HG03342 (cell line): ENCODE results near the gene RRAS2.
A peak's percentile ranks its signal among the peaks of the same experiment; 100 is the strongest.

Source experiments
- ATAC-seq: cut with Tn5 transposase; IDR thresholded peaks from one replicate; pipeline ENCODE4 v1.9.1; 2021; ENCODE audit warnings: mild to moderate bottlenecking, moderate library complexity; ENCODE audit not compliant: unreplicated experiment

RRAS2 gene

DNA sequence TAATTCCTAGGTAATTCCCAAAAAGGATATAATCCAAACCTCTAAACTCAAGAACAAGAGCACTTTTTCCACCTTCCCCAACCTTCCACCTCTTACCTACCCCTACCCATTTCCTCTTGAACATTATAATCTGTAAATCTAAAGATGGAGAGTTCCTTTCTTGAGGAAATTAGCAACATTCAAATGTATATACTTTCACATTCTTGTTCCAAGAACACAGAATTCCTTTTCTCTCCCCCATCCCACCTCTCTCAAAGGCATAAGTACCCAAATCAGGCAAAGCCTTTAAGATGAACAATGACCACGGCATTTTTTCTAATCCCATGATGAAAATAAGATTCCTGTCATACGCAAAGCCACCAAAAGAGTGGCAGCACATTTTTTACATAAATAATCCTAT, 18.3 kb downstream of the RRAS2 start:
- ATAC-seq, result no peak

GRCh38 chr11:14339356-14339755, 19.6 kb downstream of the RRAS2 start:
- ATAC-seq, result no peak

DNA sequence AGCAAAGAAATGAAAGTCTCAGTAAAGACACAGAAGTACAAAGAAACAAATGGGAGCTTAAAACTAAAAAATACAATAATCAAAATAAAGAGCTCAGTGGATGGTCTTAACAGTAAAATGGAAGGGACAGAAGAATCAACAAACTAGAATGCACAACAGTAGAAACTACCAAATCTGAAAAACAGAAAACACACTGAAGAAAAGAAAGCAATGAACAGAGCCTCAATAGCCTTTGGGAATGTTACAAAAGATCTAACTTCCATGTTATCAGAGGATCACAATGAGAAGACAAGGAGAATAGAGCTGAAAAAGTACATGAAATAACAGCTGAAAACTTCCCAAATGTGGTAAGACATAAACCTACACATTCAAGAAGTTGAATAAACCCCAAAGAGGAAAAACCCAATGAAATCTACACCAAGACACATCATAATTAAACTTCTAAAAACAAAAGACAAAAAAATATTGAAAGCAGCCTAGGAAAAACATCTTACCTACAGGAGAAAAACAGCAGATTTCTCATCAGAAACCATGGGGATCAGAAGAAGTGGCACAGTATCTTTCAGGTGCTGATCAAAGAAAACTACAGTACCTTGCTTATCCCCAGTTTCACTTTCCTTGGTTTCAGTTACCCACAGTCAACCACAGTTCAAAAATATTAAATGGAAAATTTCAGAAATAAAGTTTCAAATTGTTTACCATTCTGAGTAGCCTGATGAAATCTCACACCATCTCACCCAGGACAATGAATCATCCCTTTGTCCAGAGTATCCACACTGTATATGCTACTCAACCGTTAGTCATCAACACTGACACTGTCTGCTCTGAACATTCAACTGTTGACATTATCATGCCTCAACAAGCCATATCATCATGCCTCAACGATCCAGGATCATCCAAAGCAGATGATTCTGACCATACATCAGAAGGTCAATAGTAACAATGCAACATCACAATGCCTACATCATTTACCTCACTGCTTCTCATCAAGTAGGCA, 22.2 kb downstream of the RRAS2 start:
- ATAC-seq, result no peak

GRCh38 chr11:14335712-14336111, 23.3 kb downstream of the RRAS2 start:
- ATAC-seq, result no peak

DNA sequence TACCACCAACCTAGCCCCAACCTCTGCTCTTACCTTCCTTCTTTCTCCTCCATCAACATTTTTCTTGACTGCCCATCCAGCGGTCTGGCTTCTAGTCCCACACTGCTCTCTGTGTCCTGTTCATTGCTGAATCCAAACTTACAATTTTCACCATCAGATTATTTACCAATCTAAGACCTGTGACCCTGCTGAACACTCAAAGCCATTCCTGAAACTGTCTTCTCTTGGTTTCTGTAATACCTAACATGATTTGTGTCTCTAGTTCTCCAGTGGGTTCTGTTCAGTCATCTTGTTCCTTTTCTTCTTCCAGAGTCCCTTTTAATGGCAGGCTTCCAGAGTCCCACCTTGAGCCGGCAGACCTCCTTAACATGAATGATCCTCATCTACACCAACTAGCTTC, 24.1 kb downstream of the RRAS2 start:
- ATAC-seq, result no peak

DNA sequence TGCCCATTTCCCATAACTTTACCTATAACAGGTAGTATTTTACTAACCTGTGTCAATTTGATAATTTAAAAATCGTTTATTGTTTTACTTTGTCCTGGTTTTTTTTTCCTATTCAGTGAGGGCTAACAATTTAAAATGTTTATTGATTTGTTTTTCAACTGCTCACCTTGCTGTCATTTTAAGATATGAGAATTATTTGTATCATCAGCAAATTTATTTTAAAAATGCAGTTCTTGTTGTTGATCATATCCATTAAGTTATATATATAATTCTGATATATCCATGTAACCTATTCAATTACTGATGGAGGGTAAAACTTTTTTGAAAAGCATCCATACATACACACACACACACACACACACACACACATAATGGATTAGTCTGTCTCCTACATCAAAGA, 24.8 kb downstream of the RRAS2 start:
- no peak for ATAC-seq

DNA sequence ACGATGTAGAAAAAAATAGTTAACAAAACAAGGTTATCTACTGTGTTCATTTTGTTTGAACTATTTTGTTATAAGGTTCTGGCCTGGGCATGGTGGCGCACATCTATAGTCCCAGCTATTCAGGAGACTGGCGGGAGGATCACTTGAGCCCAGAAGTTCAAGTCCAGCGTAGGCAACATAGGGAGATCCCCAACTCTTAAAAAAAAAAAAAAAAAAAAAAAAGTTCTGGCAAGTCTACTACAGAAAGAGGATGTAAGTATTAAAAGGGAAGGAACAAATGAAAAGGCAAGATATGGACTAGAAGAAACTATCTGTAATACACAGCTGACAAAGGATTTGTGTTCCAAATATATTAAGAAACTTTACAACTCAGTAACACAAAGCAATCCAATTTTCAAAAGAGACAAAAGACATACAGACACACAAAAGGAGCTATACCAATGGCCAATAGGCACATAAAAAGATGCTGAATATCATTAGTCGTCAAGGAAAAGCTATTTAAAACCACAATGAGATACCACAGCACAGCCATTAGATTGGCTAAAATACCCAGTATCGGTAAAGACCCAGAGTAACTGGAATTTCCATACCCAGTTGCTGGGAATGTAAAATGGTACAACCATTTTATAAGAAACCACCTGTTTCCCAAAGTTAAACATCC, 27.4 kb downstream of the RRAS2 start:
- peak; percentile 47 for ATAC-seq

GRCh38 chr11:14330881-14331280, 28.1 kb downstream of the RRAS2 start:
- ATAC-seq, result no peak

GRCh38 chr11:14329702-14330101, 29.3 kb downstream of the RRAS2 start:
- no peak for ATAC-seq

DNA sequence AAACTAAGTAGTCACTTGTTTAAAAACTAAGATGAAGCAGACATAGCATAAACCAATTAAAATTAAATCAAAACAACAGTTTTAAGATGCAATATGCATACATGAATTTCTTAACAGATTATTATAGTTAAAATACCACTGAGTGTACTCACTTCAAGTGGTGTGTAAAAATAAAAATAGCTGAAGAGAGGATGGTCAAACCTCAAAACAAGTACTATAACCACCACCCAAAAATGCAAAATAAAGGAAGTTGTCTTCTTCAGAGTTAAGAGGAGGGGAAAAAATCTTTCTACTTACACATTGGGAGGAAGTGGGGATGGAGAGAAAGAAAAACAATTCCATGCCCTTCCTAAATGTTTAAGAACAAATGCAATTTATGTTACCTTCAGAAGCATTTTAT, 31.9 kb downstream of the RRAS2 start:
- no peak for ATAC-seq

GRCh38 chr11:14323118-14323676, 35.8 kb downstream of the RRAS2 start:
- ATAC-seq, result no peak

- no peak for ATAC-seq
Observed at GRCh38 chr11:14322510-14322909, 36.5 kb downstream of the RRAS2 start.

DNA sequence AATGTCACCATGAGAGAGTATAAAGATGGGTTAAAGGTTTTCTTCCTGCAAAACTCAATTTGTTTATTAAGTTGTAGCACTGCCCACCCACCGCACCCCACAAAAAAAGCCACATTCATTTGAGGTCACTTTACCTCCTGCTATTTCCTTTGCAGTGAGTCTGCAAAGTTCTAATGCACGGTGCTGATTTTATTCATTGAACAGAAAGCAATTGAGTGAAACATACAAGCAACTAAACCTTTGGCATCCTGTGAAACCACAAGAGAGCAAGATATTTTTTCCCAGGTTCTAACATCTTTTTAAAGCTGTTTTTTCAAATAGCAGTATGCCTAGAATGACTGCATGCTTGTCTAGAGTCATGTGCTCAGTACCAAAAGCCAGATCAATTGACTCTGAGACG, 39.0 kb downstream of the RRAS2 start:
- no peak for ATAC-seq

DNA sequence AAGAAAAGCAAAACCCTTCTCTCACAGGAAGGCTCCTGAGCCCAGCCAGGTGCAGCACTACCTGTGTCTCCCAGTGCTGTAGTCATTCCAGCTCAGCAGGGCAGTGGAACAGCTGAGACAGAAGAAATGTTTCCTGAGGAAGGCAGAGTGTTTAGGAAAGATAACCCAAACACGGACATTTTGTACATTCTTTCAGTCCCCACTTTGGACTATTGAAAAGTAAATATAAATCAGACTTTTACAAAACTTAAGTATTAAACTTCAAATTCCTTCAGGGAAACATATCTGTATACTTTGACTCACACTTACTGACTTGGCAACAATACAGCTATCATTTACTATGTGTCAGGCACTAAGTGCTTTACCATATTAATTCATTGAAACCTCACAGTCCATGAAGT, 40.4 kb downstream of the RRAS2 start:
- ATAC-seq, result no peak

DNA sequence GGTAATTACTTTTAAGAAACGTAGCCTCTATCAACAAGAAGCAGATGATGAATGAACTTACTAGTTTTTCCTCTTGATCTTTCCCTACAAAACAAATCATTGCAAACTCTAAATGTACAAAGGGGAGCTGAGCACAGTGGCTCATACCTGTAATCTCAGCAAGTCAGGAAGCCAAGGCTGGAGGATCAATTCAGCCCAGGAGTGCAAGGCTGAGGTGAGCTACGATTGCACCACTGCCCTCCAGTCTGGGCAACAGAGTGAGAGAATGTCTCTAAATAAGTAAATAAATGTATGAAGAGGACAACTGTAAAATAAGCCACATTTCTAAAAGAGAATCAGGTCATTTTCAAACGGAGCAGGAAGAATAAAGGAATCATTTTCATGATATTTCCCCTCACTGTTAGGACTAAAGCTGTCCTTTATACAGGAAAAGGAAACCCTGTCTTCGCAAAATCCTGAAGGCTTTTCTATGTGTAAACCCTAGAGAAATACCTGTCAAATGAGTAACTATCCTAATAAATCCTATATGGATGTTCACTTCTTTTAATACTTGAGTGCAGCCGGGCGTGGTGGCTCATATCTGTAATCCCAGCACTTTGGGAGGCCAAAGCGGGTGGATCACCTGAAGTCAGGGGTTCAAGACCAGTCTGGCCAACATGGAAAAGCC, 41.2 kb downstream of the RRAS2 start:
- no peak for ATAC-seq

GRCh38 chr11:14315130-14315529, 43.9 kb downstream of the RRAS2 start:
- ATAC-seq, result no peak

DNA sequence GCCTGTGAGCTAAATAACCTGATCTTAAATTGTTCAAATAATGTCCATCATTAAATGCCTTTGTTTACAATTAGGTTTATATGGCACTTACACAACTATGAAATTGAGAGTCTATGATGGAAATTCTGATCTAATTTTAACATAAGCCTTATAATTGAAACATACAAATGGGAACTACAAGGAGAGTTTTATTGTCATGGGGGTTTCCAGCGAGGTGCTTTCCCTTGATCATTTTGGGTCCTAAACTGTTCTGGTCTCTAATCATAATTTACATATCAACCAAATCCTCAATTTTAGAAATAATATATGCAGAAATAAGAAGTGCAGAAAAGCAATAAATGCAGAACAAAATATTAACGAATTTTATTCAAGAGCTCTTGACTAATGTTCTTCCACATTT, 44.9 kb downstream of the RRAS2 start:
- ATAC-seq, result no peak

DNA sequence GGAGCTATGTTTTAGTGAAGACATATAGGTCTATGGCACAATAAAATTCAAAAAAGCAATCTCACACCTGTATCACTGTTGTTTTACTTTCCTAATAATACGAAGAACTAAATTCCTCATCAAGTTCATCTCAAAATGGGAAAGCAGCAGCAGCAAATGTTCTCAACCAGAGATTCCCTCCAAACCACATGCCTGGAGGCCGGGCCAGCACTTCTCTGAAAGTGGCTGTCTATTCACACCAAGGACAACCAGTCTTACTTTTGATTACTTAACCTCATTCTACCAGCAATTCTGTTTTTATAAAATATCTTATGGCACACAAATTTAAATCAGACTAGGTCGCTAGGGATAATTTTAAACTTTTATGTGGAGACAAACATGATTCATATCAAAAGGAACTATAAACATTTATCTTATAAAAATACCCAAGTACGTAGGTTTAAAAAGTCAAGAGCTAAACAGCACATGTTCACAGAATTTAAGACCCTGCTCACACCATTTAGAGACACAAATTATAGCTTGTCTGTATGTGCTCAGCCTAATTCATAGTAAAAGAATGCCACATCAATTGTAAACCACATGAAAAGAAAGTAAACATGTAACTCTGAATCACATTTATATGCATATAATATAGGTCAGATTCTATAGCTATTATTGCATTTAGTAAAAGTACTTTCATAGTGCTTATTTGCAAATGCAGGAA, 46.1 kb downstream of the RRAS2 start:
- no peak for ATAC-seq

DNA sequence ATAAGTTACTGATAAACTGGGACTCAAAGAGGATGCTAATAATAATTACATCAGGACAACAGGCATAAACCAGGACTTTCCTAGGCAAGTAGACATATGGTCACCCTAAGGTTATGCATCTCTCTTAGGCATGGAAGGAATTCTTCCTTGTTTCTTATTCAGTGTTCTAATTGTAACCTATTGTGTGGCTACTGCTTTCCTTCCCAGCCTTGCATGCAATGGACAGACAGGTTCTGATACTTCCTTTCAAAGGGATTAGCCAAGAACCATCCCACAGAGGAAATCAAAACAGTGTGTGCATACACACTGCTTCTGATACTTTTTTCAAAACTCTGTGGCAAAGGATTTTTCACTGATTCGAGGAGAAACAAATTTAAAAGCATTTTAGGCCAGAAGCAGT, 48.3 kb downstream of the RRAS2 start:
- no peak for ATAC-seq

DNA sequence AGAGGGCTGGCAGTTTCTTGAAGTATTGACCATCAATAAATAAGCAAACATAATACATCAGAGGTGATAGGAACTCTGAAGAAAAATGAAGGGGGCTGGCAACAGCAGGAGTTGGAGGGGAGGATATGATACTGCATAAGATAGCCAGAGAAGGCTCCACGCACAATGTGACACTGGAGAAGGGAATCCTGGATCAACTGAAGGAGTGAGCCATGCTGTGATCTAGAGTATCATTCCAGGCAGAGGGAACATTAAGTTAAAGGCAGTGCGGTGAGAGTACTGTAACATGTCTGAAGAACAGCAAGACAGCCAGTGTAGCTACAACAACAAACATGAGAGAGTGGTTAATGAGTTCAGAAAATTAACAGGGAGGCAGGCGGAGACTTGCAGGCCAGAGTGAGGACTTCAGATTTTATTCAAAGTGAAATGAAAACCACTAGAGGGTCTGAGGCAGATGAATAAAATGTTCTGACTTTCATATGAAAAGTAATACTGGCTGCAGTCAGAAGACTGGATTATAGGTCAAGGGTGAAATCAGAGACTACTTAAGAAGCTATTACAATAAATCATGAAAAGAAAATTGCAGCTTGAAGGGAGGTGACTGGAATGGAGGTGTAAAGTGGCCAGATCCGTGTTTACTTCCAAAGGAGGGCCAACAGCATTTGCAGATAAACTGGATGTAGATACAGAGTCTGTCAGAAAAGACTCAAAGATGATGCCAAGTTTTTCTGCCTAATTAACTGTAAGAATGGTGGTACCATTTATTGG, 49.4 kb downstream of the RRAS2 start:
- no peak for ATAC-seq
